NCI-H774 (cell line): ENCODE measurements around the gene NAT14.
"Not testable (repeated sequence)": the region's sequence is repeated elsewhere in the genome, so short reads cannot be mapped to it uniquely, and the experiment has no call there.

ENCODE experiments used
- DNase-seq: peaks from one replicate; lab custom pipeline; 2025; lab: John Stamatoyannopoulos, UW

NAT14 gene

DNA sequence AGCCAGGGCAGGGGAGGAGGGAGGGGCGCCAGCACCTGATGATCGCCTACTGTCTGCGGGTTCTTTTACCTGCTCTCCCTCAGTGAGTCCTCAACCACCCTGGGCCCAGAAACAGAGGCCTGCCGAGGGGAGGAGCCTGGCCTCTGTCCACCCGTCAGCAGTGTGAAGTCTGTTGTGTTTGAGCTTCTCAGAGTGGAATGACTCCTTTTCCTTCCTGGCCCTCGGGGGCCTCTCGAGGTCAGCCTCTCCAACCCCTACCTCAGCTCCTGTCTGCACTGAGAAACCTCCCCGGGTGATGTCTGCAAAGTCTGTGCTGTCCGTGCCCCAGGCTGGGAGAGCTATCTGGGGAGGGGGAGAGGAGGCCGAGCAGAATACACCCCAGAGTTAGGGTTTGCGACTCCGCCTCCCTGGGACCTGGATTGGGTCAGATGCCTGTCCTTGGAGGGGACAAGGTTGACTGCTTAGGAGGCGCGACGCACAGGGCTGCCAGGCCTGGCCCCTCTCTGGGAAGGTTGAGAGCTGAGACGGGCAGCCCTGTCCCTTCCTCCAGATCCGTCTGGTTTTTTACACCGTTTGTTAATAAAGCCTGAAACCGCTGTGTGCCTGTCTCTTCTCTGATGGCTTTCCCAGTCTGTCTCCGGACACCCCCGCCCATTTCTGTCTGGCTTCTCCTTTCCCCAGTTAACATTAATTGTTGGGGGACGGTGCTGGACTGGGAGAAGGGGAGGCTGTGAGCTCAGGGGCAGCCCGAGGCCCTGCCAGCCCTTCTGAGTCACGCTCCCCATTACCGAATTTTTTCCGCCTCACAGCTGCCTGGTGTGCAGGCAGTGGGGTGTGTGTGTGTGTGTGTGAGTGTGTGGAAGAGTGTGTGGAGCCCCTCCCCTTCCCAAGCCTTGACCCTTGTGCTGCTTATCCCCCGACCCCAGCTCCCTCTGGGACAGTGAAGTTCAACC lies 2.3 kb downstream of the NAT14 start:
- no peak for DNase-seq

DNA sequence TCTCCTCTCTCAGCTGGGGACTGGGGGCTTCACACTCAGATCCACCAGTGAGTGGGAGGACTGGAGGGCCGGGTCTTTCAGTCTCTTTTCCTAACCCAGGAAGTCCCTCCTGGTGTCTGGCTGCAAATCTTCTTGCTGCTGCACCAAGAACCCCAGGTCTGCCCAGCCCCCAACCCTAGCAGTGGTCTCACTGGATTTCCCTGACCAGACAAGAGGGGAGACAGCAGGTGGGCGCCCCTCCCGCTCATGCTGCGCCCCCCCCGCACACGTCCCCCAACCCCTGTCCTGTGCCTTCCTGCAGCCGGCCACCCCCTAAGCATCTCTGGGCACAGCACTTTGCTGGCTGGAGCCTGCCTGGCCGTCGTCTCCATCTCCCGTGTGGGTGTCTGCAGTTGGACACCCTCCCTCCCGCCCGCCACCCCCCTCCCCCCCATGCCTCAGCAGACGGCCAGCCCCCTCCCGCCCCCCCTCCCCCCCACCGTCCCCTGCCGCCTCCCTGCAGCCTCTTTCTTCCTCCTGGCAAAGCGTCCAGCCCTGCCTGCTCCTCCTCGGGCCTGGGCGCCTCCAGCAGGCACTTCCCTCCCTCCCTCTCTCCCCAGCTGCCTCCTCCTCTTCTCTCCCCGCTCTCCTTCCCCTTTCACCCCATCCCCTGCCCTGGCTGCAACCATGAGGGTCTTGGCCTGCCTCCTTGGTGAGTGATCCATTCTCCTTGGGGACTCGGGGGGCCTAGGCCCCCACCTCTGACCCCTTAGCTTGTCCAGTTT lies 3.1 kb downstream of the NAT14 start, which contains the start of gene SSC5D:
SSC5D (plus strand) TSS at position 513 of the 764 bp plus-strand sequence; CDS start at position 667, 154 bp downstream.
- DNase-seq: no peak

DNA sequence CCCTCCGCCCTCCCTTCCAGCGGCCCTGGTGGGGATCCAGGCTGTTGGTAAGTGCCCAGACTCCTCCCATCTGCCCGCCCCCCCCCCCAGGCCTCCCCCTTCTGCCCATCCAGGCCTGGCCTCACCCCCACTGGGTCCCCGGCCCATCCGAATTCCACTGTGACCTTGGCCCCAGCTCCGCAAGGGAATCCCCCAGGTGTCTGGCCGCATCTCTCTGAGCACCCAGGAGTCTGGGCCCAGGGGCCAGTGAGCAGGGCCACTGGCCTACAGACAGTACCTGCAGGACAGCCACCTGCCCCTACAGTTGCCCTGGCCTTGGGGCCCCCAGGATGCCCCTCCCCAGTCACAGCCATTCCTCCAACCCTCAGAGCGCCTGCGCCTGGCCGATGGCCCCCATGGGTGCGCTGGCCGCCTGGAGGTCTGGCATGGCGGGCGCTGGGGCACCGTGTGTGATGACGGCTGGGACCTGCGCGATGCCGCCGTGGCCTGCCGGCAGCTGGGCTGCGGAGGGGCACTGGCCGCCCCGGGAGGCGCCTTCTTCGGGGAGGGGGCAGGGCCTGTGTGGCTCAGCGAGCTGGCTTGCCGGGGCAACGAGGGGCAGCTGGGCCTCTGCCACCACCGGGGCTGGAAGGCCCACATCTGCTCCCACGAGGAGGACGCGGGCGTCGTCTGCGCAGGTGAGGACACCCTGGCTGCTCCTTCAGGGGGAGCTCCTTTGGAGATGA lies 4.2 kb downstream of the NAT14 start:
- DNase-seq: no peak

DNA sequence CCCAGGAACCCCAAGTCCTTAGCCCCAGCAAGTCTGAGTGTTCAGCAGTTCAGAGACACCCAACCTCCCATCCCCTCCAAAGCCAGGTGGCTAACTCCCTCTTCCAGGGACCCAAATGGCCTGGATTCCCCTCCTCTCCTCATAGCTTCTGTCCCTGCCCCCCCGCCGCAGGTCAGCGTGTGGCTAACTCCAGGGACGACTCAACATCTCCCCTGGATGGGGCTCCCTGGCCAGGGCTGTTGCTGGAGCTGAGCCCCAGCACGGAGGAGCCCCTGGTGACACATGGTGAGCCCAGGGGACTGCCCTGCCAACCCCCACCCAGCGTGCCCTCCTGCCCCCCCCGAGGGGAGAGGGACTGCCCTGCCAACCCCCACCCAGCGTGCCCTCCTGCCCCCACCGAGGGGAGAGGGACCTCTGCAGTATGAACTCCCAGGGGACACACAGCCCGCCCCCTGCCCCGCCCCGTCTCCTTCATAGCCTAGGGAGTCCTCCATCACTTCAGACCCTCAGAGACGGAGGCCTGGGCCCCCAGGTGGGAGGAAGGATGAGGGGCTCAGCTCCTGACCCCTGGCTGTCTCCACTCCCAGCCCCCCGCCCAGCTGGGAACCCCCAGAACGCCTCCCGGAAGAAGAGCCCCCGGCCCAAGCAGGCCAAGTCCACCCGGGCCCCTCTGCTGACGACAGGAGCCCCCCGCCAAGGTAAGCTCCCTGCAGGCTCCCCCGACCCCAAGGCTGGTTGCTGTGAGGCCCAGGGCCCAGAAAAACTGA lies 4.9 kb downstream of the NAT14 start:
- DNase-seq: no peak

DNA sequence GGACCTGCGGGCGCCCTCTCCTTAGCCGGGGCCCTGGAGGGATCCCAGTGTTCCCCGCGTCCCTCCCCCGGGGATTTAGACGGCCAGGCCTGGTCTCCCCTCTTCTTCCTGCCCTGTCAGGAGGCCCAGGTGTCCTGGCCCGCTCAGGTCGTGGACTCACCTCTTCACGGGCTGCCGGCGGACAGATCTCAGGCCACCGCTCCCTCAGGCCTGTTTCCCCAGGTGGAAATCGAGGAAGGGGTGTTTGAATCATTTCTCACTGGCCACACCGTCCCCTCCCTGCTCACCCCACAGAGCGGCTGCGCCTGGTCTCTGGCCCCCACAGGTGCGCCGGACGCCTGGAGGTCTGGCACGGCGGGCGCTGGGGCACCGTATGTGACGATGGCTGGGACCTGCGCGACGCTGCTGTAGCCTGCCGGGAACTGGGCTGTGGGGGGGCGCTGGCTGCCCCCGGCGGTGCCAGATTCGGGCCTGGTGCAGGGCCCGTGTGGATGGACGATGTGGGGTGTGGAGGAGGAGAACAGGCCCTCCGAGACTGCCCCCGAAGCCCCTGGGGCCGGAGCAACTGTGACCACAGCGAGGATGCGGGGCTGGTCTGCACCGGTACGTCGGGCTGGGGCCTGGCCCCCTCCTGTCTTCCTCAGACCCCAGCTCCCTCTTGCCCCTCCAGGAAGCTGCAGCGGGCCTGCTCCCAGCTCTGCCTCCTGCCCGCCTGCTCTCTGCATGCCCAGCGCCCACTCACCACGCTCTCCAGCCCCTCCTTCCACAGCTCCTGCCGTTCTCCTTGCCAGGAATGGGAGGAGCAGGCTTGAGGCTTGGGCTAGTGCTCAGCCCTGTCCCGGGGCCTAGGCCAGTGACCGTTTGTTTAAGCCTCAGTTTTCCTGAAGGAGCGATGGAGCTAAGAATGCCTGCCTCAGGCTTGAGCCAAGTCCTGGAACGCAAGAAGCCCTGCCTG lies 5.8 kb downstream of the NAT14 start:
- no peak for DNase-seq

DNA sequence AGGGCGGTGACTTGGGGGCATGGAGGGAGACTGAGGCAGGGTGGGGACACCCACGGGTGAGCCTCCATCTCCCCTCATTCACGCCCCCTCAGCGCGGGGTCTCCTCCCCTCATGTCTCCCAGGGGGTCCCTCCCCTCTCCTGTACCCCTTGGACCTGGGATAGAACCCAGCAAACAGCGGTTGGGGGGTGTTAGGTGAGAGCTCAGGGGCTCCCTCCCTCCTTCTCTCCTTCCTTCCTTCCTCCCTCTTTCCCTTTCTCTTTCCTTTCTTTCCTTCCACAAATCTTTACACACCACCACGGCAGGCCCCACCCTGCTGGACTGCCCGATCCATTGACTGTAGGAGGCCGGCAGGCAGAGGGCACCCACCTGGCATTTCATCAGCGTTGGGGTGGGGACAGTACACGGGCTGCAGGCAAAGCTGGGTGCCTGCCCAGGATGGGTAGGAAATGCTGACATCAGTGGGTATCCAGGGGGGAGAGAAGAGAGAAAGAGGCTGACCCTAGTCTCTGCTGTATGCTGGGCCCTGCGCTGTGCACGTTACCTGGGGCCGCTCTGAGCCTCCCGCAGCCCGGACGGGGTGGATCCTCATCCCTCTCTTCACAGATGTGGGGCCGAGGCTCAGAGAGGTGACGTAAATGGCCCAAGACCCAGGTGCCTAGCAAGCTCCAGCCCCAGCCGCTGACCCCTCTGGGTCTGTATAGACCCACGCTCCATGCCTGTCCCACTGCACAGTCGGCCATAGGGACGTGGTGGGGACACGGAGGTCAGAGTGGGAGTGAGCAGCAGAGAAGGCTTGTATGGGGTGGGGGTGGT lies 6.8 kb downstream of the NAT14 start:
- DNase-seq: no peak

DNA sequence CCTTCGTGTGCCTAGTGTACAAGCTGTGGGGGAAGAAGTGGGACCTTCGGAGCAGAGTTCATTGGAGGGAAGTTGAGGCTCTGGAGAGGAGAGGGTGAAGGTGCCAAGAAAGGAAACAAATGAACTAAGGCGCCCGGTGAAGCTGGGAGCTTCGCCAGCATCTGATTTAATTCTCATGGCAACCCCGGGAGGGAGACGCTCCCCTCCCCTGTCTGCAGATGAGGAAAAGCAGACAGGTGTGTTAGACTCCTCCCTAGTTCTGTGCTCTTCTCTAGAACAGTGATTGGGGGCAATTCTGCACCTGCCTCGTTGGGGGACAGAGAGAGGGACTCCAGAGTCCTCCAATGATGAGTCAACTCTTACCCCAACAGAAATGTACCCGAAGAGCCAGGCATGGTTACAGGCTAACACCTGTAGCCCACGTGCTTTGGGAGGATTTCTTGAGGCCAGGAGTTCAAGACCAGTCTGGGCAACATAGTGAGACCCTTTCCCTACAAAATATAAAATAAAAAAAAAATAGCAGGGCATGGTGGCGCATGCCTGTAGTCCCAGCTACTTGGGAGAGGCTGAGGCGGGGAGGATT lies 7.5 kb downstream of the NAT14 start:
- no peak for DNase-seq

DNA sequence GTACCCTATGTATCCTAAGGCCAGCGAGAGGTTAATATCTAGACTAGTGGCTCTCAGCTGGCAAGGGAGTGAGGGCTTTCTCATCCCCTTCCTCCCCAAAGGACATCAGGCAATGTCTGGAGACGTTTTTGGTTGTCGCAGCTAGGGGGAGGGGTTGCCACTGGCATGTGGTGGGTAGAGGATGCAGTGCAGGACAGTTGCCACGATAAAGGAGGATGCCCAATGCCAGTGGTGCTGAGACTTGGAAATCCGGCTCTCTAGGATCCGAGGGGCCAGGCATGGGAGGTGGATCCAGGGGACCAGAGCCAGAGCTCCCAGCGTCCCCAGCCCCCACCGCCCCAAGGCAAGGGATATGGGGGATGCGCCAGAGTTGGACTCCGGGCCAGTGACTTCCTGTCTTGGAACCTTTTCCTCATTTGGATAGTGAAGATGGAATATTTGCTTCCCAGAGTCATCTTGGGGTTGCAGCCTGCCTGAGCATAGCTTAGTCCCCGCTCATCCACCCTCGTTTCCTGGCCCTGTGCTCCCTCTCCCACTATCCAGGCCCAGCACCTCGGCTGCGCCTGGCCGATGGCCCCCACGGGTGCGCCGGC lies 8.2 kb downstream of the NAT14 start:
- no peak for DNase-seq

DNA sequence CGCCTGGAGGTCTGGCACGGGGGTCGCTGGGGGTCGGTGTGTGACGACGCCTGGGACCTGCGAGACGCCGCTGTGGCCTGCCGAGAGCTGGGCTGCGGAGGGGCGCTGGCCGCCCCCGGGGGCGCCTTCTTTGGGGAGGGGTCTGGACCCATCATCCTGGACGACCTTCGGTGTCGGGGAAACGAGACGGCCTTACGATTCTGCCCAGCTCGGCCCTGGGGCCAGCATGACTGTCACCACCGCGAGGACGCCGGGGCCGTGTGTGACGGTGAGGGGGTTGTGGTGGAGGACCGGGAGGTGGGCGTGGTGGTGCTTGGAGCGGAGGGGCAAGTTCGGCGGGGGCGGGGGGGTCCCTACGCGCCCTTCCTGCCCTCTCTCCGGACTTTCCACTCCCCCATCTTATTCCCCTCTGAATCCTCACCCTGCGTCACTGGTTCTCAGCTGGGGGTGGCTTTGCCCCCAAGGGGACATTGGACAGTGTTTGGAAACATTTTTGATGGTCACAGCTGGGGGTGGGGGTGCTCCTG lies 8.7 kb downstream of the NAT14 start:
- DNase-seq: no peak

DNA sequence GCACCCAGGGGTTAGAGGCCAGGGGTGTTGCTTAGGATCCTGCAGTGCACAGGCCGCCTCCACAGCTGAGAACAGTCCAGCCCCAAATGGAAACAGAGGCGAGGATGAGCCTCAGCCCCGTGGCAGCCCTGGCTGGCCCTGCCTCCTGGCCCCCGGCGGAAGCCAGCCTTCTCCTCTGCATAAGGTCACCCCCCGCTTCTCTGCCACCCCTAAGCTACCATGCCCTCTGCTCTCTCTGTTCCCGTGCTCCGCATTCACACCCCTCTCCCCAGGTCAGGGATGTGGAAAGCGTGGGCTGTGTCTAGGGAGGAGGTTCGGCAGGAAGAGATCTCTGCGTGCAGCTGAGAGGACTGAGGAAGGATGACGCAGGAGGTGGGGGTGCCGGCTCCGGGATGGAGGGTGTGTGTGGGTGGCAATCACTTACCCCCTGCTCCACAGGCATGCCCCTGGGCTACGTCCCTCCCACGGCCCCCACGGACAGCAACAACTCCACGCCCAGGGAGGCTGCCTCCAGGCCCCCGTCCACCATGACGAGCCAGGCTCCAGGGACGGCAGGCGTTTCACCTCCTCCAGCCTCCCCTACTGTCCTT lies 9.3 kb downstream of the NAT14 start:
- DNase-seq: no peak

DNA sequence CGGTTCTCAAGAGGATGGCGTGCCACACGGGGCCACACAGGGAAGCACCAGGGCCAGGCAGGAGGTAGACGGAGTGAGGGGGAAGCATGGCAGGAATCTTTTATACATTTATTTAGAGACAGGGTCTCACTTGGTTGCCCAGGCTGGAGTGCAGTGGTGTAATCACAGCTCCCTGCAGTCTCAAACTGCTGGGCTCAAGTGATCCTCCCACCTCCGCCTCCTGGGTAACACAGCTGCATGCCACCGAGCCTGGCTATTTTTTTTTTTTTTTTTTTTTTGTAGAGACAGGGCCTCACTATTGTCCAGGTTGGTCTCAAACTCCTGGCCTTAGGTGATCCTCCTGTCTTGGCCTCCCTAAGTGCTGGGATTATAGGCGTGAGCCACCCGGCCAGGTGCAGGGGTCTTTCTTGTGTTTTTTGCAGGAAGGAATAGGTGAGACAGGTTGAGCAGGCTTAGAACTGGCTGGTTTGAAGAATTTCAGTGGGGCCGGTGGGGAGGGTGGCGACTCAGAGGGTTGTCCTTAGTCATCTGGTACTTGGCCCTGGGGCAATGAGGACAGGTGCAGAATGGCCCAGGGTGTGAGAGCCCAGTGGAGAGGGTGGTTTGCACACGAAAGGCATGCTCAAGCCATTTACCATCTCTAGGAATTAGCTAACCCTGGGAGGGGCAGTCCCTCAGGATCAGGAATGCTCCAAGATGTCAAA lies 10.8 kb downstream of the NAT14 start:
- no peak for DNase-seq

DNA sequence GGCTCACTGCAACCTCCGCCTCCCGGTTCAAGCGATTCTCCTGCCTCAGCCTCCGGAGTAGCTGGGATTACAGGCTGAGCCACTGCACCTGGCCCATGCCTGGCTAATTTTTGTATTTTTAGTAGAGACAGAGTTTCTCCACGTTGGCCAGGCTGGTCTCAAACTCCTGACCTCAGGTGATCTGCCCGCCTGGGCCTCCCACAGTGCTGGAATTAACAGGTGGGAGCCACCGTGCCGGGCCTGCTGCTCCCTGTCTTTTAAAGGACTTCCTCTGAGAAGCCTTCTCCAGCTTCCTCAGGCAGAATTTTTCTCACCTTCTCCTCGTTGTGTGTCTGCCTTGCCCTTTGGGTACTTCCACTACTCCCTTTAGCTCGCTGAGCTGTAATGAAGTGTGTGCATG lies 11.8 kb downstream of the NAT14 start:
- DNase-seq: not testable (repeated sequence)

DNA sequence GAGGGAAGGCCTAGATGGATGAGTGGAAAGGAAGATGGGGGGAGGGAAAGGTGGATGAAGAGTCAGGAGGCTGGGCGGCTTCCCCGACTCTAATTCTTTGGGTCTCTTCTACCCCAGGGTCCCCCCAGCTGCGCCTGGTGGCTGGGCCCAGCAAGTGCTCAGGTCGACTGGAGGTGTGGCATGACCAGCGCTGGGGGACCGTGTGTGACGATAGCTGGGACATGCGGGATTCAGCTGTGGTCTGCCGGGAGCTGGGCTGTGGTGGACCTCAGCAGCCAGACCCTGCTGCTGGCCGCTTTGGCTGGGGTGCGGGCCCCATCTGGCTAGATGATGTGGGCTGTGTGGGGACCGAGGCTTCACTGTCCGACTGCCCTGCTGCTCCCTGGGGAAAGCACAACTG lies 12.8 kb downstream of the NAT14 start:
- no peak for DNase-seq

DNA sequence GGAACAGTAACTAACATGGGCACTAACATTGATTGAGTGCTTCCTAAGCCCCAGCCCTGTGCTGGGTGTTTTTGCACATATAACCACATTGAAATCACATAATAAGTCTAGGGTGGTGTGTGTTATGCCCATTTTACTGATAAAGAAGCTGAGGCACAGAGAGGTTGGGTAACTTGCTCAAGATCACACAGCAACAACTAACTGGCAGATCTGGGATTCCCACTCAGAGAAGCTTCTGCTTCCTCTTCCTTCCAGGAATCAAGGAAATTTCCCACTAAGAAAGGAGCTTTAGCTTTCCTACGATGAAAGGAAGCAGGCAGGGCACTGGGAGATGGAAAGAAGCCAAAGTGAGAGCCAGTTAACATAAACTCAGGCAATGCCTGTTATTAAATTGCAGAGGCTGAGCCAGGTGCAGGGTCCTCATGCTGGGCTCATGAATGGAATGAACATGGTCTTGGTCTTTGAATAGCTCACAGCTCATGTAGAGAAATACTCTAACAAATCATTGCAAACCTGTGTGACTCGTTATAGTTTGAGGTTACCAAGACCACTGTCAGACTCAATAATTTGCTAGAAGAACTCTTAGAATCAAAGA lies 13.4 kb downstream of the NAT14 start:
- peak; percentile 6 for DNase-seq

DNA sequence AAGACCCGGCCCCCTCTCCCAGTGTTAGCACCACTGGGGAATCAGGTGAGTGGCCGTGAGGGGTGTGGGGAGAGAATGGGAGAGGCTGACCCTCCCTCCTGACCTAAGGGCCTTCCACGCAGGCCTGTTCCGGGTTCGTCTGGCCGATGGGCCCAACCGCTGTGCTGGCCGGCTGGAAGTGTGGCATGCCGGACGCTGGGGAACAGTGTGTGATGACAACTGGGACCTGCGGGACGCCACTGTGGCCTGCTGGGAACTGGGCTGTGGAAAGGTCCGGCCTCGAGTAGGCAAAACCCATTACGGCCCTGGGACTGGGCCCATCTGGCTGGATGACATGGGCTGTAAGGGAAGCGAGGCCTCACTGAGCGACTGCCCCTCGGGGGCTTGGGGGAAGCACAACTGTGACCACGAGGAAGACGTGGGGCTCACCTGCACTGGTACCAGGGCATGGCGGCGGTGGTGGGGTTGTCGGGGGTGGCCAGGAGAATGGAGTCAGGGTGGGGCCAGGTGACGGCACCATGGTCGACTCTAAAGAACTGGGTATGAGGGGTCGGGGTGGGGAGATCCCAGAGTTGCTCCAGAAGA lies 15.5 kb downstream of the NAT14 start:
- DNase-seq: no peak

DNA sequence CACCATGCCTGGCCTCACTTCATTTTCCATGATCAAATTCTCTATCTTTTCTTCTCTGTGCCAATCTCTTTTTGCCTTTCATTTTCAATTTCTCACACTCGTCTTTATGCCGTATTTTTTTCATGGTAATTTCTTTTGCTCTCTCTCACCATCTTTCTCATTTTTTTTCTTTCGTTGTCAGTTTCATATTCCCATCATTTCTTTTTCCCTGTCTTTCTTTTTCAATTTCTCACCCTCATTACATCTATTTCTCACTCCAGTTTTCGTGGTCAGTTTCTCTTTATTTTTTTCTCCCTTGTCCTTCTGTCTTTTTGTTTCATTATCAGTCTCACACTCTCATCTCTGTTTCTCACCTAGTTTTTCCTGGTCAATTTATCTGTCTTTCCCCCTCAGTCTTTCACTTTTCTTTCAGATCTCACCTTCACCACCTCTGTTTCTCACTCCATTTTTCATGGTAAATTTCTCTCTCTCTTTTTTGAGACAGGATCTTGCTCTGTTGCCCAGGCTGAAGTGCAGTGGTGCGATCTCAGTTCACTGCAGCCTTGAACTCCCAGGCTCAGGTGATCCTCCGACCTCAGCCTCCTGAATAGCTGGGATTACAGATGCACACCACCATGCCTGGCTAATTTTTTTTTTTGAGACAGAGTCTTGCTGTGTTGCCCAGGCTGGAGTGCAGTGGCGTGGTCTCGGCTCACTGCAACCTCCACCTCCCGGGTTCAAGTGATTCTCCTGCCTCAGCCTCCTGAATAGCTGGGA lies 17.4 kb downstream of the NAT14 start:
- DNase-seq: no peak
